A549 (cell line): ENCODE results near the gene SEMA7A.

Experiments
- CBX2 ChIP-seq: fragments of 200-600 bp; sonication (generic); IDR thresholded peaks from 2 replicates; pipeline ENCODE4 v1.6.1; 2016; ENCODE audit warnings: low read depth, mild to moderate bottlenecking, borderline replicate concordance
- CHD2 ChIP-seq: fragments of 150-350 bp; IDR thresholded peaks from 2 replicates; pipeline ENCODE4 v1.6.1; 2014; ENCODE audit warnings: low read length; ENCODE audit not compliant: partially characterized antibody
- CTCF ChIP-seq: fragments of >200 bp; sonication (Bioruptor Twin); formaldehyde crosslinking; IDR thresholded peaks from 3 replicates; pipeline ENCODE4 v1.5.1; 2016
- RAD21 ChIP-seq, 2 experiments: fragments of >200 bp in 1 of 2; sonication (Bioruptor Twin) in 1 of 2; formaldehyde crosslinking in 1 of 2; IDR thresholded peaks in 1 of 2; conservative IDR thresholded peaks in 1 of 2; 2 replicates in 1 of 2; 3 replicates in 1 of 2; pipeline ENCODE4 v1.6.1; 2012 to 2018; ENCODE audit warnings: inconsistent platforms in 1 of 2
- RFX5 ChIP-seq: fragments of 450-650 bp; IDR thresholded peaks from 2 replicates; pipeline ENCODE4 v1.7.1; 2014; ENCODE audit warnings: antibody characterized with exemption, mild to moderate bottlenecking, moderate library complexity

GRCh38 chr15:74482661-74483060, 48.9 kb upstream of the SEMA7A start:
- no peak for TF ChIP-seq CBX2
- no peak for TF ChIP-seq CTCF
- no peak for TF ChIP-seq RAD21 (conservative IDR thresholded peaks at IDR 0.05 in 1 of 2, IDR thresholded peaks at IDR 0.05 in 1 of 2)
- no peak for TF ChIP-seq RFX5
- no peak for TF ChIP-seq CHD2
